ENCODE data around the gene PCTP.
A peak's percentile ranks its signal among the peaks of the same experiment; 100 is the strongest.

Gene PCTP

DNA sequence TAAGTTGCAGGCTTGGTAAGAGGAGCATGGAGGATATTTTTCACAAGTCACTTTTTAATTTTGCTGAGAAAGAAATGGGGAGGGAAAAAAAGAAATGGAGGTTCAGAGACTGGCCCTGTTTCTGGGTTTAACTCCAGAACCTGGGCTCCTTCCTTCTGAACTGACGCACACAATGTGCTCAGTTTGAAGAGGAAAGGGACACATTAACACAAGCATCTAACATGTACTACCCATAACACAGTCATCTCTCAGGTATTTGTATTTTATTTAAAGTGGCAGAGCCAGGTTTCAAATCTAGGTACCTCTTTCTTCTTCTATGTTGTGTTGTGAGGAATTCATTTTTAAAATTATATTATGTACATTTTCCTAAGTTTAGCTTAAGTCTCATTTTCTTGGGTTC, 22.9 kb upstream of the PCTP start:
- no peak for DNase-seq (ENCODE audit: low spot score)

DNA sequence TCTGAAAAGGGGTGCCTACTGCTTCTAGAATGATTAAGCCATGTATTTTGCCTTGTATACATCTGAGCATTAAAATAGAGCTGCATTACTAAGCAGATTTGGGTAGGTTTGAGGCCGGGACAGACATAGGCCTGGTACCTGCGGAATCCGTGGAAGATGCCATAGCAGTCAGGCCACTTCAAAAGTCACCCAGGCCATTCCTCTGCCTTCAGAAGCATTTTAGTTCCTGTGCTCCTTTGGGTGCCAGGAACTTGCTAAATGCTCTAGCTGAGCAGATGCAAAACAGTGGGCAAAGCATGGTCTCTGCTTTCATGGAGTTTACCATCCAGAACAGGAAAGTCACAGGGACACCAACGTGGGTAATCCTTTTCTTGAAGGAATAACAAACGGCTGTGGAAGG, 22.5 kb upstream of the PCTP start:
- no peak for DNase-seq (ENCODE audit: low spot score)

DNA sequence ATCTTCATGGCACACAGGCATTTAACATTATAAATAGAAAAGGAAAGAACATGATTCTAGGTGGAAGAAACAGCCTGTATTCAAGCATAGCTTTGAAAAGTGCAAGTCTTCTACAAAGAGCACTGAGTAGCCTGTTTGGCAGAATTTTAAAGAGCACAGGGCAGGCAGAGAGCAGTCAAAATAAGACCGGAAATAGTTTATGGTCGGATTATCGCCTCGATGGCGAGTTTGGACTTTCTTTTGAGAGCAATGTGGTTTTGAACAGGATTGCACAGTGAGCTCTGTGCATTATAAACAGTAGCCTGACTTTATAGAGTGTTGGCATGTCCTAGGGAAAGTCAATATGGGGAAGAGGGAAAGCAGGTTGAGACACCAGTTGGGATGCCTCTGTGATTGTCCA, 22.0 kb upstream of the PCTP start:
- no peak for DNase-seq (ENCODE audit: low spot score)

DNA sequence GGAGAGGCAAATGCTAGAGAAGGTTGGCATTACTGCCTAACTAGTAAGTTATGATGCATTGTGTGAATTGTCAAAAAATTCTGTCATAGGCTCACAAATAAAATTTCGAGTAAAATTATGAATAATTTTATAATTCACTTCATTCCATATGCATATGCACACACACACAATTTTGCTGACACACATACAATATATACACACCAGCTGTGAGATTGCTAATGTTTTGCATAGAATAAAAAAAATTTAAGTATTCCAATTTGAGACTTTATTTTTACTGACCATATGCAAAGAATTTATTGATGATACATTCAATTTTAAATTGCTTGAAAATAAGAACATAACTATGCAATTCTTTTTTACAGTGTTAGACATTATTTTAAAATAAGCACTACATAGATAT, 21.4 kb upstream of the PCTP start:
- DNase-seq (ENCODE audit: low spot score): no peak

DNA sequence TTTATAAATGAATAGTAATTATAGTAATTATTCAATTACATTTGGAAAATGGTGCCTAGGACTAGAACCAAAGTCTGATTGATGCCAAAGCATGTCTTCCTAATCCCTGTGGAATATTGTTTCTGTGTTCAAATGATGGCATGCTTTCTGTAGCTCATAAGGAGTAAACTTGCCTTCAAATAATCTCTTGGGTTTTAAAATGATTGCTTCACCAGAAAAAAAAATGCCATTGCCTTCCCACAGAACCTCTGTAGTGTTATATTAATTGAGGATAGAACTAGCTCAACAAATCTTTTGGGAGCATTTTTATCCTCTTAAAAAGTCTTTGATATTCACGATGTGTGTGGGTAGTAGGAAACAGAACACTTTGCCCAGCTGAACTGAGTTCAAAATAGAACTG, 20.5 kb upstream of the PCTP start:
- no peak for DNase-seq (ENCODE audit: low spot score)

DNA sequence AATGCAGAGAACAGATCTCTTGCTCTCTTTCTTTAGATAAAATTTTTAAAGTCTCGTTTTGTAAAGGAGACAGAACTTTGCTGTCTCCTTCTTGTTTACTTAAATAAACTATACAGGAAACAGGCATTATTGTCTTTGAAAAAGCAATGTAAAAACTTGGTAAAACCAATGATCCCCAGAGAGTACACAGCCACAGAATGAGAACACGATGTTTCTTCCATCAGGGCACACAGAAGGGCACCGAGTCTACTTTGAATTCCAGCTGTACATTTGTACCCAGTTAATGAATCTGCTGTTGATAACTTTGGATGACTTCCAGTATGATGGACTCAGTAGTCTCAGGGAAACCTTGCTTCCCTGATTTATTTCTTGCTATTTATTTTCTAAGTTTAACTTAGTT, 20.0 kb upstream of the PCTP start:
- DNase-seq (ENCODE audit: low spot score): no peak

DNA sequence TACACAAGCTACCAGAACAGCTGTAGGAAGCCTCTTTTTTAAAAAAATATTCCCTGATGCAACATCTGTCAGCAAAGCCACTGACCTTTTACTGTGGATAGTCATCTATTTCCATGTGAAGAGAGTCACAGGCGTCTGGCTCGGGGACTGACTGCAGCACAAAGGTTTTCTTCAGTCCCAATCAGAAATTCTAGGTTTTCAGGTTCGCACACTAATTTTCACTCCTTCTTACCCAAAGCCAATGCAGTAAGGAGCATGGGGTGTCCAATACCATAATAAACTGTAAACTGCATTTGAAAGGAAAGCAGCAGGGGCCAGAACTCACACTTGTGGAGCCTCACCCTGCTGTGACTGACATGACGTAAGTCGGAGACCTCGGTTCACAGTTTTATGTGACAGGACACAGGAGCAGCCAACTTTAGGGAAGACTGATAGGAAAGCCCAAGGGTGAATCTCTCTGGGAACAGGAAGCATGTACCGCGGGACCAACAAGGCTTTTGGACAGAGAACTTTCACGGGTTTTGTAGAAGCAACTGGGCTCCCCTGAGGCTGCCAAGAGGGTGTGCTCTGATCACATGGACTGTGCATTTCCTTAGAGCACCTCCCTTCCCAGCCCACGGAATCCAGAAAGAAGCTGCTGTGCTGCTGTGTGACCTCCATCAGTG, 19.1 kb upstream of the PCTP start:
- DNase-seq (ENCODE audit: low spot score): no peak

DNA sequence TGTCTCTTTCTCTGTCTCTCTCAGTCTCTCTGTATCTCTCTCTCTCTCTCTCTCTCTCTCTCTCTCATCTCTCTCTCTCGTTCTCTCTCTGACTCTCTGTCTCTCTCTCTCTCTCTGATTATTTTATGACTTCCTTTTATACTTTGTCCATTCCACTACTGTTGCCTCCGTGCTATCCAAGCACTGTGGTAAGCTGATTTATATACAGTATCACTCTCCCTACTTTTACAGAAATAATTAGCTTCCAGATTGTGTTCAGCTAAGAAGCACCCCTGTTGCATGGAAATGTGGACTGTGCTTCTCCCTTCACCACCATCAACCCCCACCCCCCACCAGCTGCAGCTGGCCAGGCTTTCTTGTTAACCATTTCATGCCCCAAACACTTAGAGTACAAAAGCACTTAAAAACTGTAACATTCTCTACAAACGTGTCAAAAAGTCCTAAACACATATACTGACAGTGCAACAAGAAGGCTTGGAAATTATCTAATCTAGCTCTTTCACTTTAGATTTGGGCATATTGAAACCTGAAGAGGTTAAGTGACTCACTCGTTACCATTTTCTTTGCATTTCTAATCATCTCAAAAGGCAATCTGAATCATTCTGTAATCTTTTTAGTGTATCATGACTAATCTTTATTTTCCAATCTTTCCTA, 16.6 kb upstream of the PCTP start:
- DNase-seq (ENCODE audit: low spot score): no peak

DNA sequence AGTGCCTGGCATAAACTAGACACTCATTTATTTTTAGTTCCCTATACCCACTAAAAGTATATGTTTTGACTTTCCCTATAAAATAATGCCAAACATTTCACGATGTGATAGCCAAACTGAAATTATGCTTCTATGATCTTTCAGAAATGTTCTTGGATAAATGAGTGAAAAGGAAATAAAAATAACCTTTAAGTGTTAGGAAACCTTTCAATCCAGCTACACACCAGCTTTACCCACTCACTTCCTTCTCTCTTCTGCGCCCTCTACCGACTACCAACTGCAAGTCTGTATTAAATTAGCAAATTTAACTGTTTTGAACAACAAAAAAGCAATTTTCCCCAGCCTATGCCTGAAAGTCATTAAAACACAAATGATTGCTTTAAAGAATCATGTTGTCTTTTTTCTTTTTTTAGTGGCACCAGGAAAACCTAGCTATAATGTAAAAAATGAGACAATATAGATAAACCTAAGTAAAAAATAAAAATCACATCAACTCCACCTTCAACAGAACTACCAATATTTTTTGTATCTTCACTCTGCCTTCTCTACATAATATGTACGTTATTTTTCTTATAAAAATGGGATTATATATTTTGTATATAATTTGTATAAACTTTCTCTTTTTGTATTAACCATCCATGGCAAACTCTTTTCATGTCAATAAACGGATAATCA, 15.0 kb upstream of the PCTP start:
- DNase-seq (ENCODE audit: low spot score): peak; percentile 57

DNA sequence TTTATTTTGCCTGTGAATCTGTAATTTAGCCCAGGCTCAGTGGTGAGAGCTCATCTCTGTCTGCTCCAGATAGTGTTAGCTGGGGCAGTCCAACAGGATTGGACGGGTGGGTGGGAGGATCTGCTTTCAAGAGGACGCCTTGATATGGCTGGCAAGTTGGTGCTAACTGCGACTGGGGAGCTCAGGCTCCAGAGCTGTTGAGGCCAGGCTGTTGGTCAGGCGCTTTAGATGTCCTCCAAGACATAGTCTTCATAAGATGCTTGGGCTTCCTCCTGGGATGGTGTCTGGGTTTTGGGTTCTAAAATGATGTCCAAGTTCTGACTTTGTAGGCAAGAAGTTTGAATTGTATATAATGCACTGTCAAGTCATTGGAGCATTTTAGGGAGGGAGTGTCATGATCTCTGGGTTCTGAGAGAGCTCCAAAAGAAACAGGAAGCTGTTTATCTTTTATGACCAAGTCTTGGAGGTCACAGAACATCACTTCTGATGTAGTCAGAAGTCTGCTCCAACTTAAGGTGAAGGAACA, 12.8 kb upstream of the PCTP start:
- peak; percentile 46 for DNase-seq (ENCODE audit: low spot score)

DNA sequence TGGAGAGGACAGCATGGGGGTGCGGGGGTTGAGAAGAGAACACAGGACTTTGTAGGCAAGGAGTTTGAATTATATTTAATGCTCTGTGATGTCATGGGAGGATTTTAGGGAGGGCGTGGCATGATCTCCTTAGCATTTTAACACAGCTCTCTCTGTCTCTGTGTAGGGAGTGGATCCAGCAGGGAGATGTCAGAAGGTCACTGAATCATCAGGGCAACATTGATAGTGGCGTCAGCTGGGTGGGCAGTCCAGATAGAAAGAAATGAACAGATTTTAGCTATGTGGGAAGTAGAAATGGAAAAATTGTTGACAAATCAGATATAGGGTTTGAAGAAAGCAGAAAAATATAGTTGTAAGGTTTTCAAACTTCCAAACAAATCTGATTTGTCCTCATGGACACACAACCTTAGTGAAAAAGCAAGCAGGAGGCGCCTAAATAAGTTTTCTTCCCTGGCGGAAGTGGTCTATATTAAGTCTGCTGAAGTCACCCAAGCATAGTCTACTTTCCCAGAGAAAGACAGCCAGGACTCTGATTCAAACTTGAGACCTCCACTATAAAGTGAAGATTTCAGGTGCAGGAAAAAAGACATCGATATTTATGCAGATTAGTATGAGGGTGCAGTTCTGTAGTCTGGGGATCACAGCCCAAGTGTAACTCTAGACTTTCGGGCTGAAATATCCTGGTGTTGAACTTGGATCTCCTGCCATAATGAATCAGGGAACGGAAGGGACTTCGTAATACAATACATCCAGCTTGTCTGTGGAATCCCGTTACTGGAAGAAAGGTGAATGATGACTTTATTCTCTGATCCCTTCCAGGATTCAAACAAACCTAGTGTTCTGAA, 10.1 kb upstream of the PCTP start:
- DNase-seq (ENCODE audit: low spot score): no peak

DNA sequence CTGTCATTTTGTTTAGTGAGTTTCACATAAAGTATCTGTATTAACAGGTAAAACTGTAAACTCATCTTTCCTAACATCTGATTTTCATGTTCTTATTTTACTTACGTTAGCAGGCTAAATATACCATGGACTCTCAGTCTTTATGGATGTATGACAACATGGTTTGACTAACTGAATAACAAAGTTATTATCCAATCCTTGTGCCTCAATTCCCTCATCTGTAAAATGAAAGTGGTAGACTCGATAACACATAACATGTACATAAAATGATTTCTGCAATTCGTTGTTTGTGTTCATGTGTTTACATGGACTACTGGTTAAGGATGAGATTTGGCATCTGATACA, 9.5 kb upstream of the PCTP start:
- no peak for DNase-seq (ENCODE audit: low spot score)

DNA sequence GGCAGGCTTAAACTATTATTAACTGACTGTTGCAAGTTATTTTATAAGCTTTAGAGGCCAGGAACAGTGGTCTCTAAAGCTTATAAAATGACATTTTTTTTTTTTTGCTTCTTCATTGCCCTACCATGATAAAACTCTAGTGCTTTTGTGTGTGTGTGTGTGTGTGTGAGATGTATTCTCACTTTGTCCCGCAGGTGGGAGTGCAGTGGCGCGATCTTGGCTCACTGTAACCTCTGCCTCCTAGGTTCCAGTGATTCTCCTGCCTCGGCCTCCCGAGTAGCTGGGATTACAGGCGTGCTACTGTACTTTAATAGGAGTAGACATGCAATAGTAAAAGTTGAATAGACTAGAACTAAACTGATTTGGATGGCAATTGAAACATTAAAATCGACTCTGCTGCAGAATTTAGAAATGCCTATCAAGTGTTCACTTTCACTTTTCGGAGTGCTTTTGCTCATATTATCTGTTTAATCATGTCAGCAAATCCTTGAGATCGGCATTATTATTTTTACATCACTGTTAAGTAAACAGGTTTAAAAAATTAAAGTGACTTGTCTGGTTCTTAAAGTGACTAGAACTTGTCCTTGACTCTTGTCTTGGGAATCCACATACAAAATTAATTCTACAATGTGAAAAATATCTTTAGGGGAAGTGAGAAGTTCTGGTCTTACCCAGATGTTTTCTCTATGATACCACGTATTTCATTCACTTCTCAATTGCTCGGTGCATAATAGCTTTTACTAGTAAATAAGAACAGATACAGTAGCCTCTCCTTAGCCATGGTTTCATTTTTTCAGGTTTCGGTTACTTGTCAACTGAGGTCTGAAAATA, 8.4 kb upstream of the PCTP start:
- DNase-seq (ENCODE audit: low spot score): no peak

DNA sequence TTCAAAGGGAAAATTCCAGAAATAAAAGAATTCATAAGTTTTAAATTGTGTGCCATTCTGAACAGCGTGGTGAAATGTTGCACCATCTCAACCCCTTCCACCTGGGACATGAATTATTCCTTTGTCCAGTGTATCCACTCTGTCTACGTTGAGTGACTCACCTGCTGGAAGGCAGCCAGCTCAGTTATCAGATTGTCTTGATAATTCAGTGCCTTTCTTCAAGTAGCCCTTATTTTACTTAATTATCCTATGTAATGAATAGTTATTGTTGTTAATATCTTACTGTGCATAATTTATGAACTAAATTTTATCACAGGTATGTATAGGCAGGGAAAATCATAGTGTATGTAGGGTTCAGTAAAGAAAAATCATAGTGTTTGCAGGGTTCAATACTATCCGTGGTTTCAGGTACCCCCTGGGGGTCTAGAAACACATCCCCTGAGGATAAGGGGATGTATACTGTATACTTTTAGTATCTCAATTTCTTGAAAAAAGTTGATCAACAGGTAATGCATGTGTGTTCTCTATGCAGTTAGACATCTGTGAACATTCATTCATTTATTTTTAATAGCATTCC, 7.7 kb upstream of the PCTP start:
- no peak for DNase-seq (ENCODE audit: low spot score)

DNA sequence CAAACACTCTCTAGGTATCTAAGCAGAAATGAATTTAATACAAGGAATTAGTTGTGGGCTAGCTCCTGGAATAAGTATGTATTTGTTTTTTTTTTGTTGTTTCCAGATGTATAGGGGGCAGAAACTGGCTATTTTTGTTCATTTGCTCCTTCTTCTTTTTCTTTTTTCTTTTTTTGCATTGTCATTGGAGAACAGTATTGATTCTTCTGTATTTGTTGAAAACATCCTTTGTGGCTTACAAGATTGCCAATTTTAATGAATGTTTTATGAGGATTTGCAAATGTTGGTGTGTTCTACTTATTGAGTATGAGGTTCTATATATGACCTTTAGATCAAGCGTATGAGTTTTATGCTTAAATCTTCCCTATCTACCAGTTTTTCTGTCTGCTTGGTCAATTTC, 5.6 kb upstream of the PCTP start:
- DNase-seq (ENCODE audit: low spot score): no peak

DNA sequence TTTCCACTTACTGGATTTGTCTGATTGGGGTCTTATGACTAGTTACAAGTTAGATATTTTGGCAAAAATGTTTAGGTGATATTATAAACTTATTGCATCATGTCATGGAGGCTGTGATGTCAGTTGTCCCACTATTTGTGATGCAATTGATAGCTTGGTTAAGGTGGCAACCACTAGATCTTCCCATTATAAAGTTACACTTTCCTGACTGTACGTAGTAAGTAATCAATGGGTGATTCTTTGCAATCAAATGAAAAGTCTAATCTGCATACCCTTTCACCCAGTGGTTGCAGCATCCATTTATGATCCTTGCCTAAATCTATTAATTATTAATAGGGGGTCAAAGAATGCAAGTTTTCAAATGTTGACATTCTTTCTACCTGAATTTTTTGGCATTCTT, 4.4 kb upstream of the PCTP start:
- no peak for DNase-seq (ENCODE audit: low spot score)

DNA sequence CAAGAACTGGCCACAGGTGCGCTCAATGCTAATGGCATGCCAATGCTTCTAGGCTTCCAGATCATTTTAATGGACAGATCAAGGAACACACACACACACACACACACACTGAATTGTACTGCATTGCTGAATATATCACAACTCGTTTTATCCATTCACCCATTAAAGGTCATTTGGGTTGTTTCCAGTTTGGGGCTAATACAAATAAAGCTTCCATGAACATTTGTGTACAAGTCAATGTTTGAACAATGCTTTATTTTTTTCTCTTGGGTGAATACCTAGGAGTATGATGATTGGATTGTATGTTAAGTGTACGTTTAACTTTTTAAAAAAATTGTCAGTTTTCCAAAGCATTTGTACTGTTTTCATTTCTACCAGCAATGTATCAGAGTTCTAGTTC, 3.6 kb upstream of the PCTP start:
- DNase-seq (ENCODE audit: low spot score): no peak

DNA sequence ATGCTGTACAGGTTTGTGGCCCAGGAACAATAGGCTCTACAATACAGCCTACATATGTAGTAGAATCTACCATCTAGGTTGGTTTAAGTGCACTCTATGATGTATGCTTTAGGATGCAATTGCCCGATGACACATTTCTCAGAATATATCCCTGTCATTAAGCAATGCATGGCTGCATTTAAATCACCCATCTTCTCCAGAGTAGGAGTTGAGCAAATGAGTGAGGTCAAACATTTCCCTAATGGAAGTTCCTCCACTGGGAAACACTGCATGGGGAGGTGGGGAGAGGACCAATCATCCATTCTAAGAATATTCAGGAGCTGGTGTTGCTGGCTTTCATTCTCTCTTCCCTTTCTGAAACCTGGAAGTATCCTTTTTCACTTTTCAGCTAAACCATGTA, 2.0 kb upstream of the PCTP start:
- no peak for DNase-seq (ENCODE audit: low spot score)

DNA sequence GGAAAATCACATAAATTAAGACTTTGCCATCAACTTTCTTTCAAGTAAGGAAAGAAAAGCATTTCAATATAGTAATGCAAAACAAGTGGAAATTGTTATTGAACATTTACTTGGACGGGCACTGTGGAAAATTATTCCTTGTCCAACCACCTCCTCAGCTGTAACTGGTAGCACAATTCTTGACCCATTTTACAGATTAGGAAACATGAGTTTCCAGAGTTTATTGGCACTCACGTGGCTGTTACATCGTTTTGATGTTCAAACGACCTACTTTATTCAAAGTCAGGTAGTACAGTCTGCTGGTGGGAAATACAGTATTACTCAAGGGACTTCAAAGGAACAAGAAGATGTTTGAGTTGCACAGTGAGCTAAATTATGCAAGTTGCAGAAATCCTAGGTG, 866 bp upstream of the PCTP start:
- no peak for DNase-seq (ENCODE audit: low spot score)

DNA sequence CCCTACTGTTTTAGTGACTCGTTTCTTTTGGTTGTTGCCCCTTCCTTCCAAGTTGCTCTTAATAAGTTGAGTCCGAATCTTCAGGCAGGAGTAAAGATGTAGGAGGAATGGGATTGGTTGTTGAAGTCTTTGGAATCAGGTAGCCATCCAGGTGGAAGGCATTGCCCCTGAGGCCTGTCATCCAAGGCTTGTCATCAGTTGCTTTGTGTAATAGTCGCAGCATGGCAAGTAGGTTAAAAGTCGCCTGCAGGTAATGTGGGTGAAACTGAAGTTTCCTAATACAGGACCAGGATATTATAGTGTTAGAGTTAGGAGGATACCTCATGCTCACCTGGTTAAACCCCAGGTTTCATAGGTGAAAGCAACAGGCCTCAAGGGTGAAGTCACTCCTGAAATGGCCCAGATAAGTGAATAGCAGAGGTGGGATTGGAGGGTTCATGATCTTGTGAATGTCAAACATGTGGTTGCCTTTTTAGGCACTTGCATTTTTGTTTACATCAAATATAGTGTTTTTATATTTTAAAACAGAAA, 934 bp downstream of the PCTP start:
- no peak for DNase-seq (ENCODE audit: low spot score)

DNA sequence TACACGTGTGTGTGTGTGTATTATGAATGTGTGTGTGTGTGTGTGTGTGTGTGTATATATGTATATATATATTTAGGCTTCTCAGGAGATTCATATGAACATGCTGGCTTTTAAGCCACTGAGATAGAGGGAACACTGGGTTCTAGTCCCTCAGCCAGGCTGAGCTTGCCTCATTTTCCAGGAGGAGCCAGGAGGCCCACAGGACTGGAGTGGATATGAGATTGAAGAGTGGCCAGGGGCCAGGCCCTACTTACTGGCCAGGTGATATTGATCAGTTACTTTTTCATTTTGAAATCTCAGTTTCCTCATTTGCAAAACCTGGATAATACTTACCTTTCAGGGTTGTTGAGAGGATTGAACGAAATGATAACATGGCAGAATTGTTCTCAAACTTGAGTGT, 5.8 kb downstream of the PCTP start:
- no peak for DNase-seq (ENCODE audit: low spot score)

Data from hematopoietic multipotent progenitor cell treated with erythropoietin and hydrocortisone succinate and interleukin-3 and kit ligand, for 15 days (in vitro differentiated cells).